ELF-1 (cell line): ENCODE data around the gene RGS3.
A peak's percentile ranks its signal among the peaks of the same experiment; 100 is the strongest.
"Not testable (repeated sequence)": the region's sequence is repeated elsewhere in the genome, so short reads cannot be mapped to it uniquely, and the experiment has no call there.

Experiments
- DNase-seq: peaks from one replicate; pipeline ENCODE4 v3.0.0-alpha.2; 2016; ENCODE audit warnings: low read depth, low spot score

RGS3 gene

DNA sequence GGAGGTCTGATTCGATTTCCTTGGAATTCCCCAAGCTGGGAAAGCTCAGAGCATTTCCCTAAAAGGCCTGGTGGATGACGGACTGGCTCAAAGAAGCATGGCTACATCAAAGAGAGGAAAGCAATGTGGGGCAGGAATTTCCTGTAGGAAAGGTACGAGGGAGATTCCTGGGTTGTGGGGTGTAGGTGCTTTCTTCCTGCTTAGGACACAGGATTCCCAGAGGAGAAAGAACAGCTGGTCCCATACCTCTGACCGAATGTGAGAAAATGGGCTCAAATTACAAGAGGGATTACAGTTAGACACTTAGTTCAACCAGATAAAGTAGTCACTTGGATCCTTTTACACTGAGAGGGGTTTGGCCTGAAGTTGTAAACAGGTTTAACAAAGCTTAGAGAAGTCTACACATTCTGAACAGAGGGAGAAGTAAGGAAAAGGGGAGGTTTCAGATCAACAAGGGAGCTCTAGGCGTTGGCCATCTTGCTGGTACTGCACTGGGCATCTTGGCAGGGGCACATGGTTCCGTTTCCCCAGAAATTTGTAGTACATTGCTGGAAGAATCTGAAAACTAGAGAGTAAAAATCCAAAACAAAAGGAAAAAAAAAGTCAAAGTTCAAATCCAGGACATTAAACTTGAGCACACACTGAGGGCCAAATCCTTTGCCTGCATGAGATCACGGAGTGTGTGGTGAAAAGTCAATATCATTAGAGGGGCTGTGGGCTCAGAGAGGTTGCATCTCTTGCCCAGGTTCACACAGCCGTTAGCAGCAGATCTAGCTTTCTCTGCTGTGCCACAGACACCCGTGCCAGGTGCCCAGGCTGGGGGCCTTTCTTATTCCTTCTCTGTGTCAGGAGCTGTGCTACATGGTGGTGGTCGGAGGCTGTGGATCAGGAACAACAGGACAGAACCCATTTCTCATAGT lies 171.3 kb downstream of the RGS3 start:
- DNase-seq = peak; percentile 72

- no peak for DNase-seq
Measured at GRCh38 chr9:113635586-113635985, 172.1 kb downstream of the RGS3 start.

DNA sequence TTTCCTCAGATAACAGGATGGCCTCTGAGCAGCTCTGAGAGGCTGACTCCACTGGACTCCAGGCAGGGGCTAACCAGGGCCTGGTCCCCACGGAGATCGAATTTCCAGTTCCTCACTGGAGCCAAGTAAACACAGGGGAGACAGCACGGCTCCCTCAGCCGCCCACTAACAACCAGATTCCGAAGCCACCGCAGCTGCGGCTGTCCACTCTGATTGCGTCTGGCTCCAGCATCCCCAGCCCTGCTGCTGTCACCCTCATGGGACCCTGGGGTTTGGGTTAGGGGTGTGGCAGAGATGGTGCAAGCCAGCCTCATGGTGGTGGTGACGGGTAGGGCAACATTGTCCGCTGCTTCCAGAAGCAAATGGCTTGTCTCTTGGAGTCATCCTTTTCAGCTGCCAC lies 172.6 kb downstream of the RGS3 start:
- no peak for DNase-seq

- no peak for DNase-seq
Measured at GRCh38 chr9:113636693-113637092, 173.2 kb downstream of the RGS3 start.

GRCh38 chr9:113638490-113638889 lies 175.0 kb downstream of the RGS3 start:
- DNase-seq = no peak

DNA sequence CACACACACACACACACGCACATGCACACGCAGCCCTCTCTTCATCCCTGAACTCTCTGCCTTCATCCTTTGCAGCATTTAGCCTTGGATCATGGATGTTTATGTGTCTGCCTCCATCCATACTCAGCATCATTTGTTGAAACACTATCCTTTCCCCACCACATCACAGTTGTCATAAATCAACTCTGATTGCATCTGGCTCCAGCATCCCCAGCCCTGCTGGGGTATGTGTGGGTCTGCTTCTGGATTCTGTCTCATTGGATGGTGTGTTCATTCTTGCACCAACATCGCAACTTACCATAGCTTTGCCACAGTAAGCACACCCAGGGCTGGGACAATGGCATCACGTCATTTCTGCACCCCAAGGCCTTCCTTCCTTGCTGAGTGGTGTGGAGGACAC lies 175.4 kb downstream of the RGS3 start:
- no peak for DNase-seq

DNA sequence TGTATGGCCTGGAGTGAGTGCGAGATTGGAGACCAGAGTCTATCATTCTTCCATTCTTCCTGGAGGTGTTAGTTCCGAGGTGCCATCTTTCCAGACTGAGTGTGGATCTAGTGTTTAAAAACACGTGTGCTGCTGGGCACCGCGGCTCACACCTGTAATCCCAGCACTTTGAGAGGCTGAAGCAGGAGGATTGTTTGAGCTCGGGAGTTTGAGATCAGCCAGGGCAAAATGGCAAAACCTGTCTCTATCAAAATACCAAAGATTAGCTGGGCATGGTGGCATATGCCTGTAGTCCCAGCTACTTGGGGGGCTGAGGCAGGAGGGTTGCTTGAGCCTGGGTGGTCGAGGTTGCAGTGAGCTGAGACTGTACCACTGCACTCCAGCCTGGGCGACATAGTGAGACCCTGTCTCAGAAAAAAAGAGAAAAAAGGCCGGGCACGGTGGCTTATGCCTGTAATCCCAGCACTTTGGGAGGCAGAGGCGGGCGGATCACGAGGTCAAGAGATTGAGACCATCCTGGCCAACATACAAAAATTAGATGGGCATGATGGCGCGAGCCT lies 176.0 kb downstream of the RGS3 start:
- DNase-seq = not testable (repeated sequence)

DNA sequence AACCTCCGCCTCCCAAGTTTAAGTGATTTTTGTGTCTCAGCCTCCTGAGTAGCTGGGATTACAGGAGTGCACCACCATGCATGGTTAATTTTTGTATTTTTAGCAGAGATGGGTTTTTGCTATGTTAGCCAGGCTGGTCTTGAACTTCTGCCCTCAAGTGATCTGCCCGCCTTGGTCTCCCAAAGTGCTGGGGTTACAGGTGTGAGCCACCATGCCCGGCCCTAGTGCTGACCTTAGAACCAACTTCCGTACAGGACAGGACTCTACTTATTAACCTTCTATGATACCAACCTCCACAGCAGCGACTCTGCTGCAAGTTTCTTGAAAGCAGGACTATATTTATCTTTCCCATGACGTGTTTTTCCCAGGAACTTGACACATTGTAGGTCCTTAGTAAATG lies 176.9 kb downstream of the RGS3 start:
- DNase-seq = no peak

GRCh38 chr9:113641100-113641885 lies 177.8 kb downstream of the RGS3 start:
- DNase-seq = no peak

GRCh38 chr9:113644321-113644720 lies 180.8 kb downstream of the RGS3 start:
- no peak for DNase-seq

DNA sequence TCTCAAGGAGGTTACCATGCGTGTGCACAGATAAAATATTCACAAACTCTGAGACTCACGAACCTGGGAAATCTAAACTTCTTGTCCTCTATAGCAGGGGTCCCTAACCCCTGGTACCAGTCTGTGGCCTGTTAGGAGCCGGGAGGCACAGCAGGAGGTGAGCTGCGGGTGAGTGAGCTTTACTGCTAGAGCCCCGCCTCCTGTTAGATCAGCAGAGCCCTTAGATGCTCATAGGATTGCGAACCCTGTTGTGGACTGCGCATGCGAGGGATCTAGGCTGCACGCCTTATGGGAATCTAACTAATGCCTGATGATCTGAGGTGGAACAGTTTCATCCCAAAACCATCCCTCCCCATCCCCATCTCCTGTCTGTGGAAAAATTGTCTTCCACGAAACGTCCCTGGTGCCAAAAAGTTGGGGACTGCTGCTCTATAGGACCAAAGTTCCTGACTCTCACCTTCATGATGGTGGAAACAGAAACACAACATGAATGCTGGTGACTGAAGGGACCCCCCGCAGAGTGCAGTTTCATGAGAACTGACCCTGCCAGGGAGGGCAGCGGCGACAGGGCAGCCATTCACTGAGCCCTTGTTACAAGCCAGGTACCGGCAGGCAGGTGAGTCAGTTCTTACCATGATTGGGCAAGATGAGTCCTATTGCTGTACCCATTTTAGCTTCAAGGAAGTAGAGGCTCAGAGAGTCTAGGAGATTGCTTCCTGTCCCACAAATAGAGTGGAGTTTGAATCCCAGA lies 181.9 kb downstream of the RGS3 start:
- DNase-seq = peak; percentile 64

- DNase-seq = no peak
Measured at GRCh38 chr9:113645978-113646253, 182.4 kb downstream of the RGS3 start.

- DNase-seq = peak; percentile 43
Measured at GRCh38 chr9:113646491-113646890, 183.0 kb downstream of the RGS3 start.
